MM.1S (cell line): Measurements from ENCODE around the gene CREB3L1.

ENCODE experiments used
- DNase-seq: peaks from one replicate; pipeline ENCODE4 v3.0.0-alpha.2; 2015
- H2AFZ ChIP-seq: fragments of 300-600 bp; sonication (generic); 2 replicates; pipeline ENCODE4 v1.6.0; 2016; ENCODE audit warnings: antibody characterized with exemption, low read length
- H3F3A ChIP-seq: fragments of 300-600 bp; sonication (generic); 2 replicates; pipeline ENCODE4 v1.6.1; 2016; ENCODE audit warnings: mild to moderate bottlenecking, antibody characterized with exemption, low read length, moderate library complexity, mixed read lengths; ENCODE audit not compliant: insufficient read depth
- H3K27ac ChIP-seq: fragments of 300-600 bp; sonication (generic); 2 replicates; pipeline ENCODE4 v1.5.1; 2016; ENCODE audit warnings: mild to moderate bottlenecking, low read length
- H3K27me3 ChIP-seq: fragments of 300-600 bp; sonication (generic); replicated peaks from 2 replicates; pipeline ENCODE4 v1.6.0; 2016; ENCODE audit warnings: low read length; ENCODE audit not compliant: insufficient read depth
- H3K36me3 ChIP-seq: fragments of 300-600 bp; sonication (generic); replicated peaks from 2 replicates; pipeline ENCODE4 v1.6.1; 2016; ENCODE audit warnings: mild to moderate bottlenecking, low read length, mixed read lengths; ENCODE audit not compliant: insufficient read depth
- H3K4me1 ChIP-seq: fragments of 300-600 bp; sonication (generic); 2 replicates; pipeline ENCODE4 v1.6.1; 2016; ENCODE audit warnings: low read length, mixed read lengths
- H3K4me2 ChIP-seq: fragments of 300-600 bp; sonication (generic); 2 replicates; pipeline ENCODE4 v1.6.0; 2016; ENCODE audit warnings: low read depth, low read length
- H3K4me3 ChIP-seq: fragments of 300-600 bp; sonication (generic); 2 replicates; pipeline ENCODE4 v1.5.1; 2016; ENCODE audit warnings: low read length, mixed read lengths
- H3K79me2 ChIP-seq: fragments of 300-600 bp; sonication (generic); 2 replicates; pipeline ENCODE4 v1.6.1; 2016; ENCODE audit warnings: mixed run types, low read length, mixed read lengths
- H3K9ac ChIP-seq: fragments of 300-600 bp; sonication (generic); 2 replicates; pipeline ENCODE4 v1.6.1; 2016; ENCODE audit warnings: low read length, mixed read lengths
- H3K9me2 ChIP-seq: fragments of 300-600 bp; sonication (generic); replicated peaks from 2 replicates; pipeline ENCODE4 v1.6.1; 2016; ENCODE audit warnings: mild to moderate bottlenecking, low read length, mixed read lengths; ENCODE audit not compliant: insufficient read depth
- H3K9me3 ChIP-seq: fragments of 300-600 bp; sonication (generic); replicated peaks from 2 replicates; pipeline ENCODE4 v1.6.1; 2016; ENCODE audit warnings: mild to moderate bottlenecking, low read length, mixed read lengths; ENCODE audit not compliant: insufficient read depth
- H4K20me1 ChIP-seq: fragments of 300-600 bp; sonication (generic); 2 replicates; pipeline ENCODE4 v1.6.1; 2016; ENCODE audit warnings: mild to moderate bottlenecking, low read length, moderate library complexity, mixed read lengths; ENCODE audit not compliant: insufficient read depth
- CTCF ChIP-seq: fragments of 300-600 bp; sonication (generic); IDR thresholded peaks from 2 replicates; pipeline ENCODE4 v1.5.1; 2016; ENCODE audit warnings: antibody characterized with exemption, low read length, mixed read lengths
- EZH2 ChIP-seq: fragments of 300-600 bp; sonication (generic); optimal IDR thresholded peaks from 2 replicates; pipeline ENCODE3; 2017; ENCODE audit warnings: low read depth, mild to moderate bottlenecking, antibody characterized with exemption, low read length, mixed read lengths
- EZH2phosphoT487 ChIP-seq: fragments of 300-600 bp; sonication (generic); IDR thresholded peaks from 2 replicates; pipeline ENCODE4 v1.6.1; 2018; ENCODE audit warnings: antibody characterized with exemption, low read length

CREB3L1 gene

DNA sequence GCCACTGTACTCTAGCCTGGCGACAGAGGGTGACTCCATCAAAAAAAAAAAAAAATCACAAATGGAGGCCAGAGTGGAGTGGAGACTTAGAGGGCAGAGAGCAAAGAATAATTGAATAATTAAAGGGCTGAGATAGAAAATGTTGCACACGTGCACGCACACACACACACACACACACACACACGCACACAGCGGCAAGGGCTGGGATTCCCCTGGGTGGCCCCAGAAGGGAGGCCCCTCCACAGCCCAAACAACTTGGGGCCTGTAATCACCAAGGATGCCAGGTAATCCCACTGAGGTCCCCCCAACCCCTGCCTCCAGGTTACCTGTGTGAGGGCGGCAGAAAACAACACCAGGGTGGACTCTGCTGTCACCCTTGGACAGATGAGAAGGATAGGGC is 57.8 kb downstream of the CREB3L1 start:
- no peaks in the 10 kb centered on the region for H3F3A ChIP-seq
- H3K9ac ChIP-seq, result no peak overlapping the region
- no peaks in the 10 kb centered on the region for H3K9me3 ChIP-seq
- no peak overlapping the region for H3K27ac ChIP-seq
- no peaks in the 10 kb centered on the region for H3K4me1 ChIP-seq
- DNase-seq, result no peak
- H3K4me2 ChIP-seq, result no peak overlapping the region
- no peak overlapping the region for H2AFZ ChIP-seq
- H3K79me2 ChIP-seq, result no peaks in the 10 kb centered on the region
- no peaks in the 10 kb centered on the region for H4K20me1 ChIP-seq
- no peak for TF ChIP-seq EZH2
- no peak for TF ChIP-seq CTCF
- no peak for TF ChIP-seq EZH2phosphoT487
- no peaks in the 10 kb centered on the region for H3K36me3 ChIP-seq
- no peak overlapping the region for H3K4me3 ChIP-seq
- H3K9me2 ChIP-seq, result no peaks in the 10 kb centered on the region
- H3K27me3 ChIP-seq, result peaks cover 53% of the 10 kb centered on the region

DNA sequence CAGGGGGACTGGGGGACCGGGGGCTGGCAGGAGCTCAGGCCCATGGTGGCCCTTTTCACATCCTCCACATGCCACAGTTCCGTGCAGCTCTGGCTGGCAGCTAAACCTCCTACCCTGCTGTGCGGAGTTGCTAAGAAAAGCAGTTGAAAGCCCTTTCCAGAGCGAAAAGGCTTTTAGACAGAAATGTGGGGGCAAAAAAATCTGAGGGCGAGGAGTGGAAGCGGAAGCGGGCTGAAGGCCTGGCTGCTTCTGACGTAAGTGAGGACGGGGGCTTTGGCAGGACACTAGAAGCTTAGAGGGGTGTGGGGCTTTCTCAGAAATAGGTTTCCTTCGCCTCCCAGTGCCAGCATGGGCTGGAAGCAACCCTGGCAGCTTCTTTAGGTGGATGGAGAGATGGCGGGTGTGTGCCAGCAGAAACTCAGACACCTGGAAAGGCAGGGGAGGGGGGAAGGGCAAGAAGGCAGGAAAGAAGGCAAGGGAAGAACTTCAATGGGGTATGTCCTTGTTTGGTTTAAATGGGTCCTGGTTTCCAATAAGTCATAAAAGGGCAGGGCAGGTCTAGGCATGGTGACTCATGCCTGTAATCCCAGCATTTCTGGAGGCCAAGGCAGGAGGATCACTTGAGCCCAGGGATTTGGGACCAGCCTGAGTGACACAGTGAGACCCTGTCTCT is 58.6 kb downstream of the CREB3L1 start:
- no peak overlapping the region for H3K27ac ChIP-seq
- H3K9ac ChIP-seq, result no peak overlapping the region
- H3K4me1 ChIP-seq, result no peaks in the 10 kb centered on the region
- H3K36me3 ChIP-seq, result no peaks in the 10 kb centered on the region
- H3K79me2 ChIP-seq, result no peaks in the 10 kb centered on the region
- no peak for DNase-seq
- H3F3A ChIP-seq, result no peaks in the 10 kb centered on the region
- no peak for TF ChIP-seq CTCF
- TF ChIP-seq EZH2phosphoT487, result no peak
- TF ChIP-seq EZH2, result no peak
- no peak overlapping the region for H3K4me2 ChIP-seq
- no peaks in the 10 kb centered on the region for H3K9me3 ChIP-seq
- H3K4me3 ChIP-seq, result no peak overlapping the region
- peaks cover 45% of the 10 kb centered on the region for H3K27me3 ChIP-seq
- no peak overlapping the region for H2AFZ ChIP-seq
- H4K20me1 ChIP-seq, result no peaks in the 10 kb centered on the region
- H3K9me2 ChIP-seq, result no peaks in the 10 kb centered on the region

DNA sequence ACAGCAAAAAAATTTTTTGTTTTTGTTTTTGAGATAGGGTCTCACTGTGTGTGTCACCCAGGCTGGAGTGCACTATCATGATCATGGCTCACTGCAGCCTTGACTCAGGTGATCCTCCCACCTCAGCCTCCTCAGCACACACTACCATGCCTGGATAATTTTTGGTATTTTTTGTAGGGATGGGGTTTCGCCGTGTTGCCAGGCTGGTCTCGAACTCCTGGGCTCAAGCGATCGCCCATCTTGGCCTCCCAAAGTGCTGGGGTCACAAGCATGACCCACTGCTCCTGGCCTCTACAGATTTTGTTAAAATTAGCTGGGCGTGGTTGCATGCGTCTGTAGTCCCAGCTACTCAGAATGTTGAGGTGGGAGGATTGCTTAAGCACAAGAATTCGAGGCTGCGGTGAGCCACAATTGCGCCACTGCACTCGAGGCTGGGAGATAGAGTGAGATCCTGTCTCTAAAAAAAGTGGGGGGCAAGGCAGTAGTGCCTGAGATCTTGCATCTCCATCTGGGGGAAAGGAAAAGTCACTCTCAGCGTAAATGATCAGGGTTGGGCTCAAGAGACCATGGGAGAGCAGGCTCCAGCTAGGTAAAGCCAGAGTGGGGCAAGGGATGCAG is 59.2 kb downstream of the CREB3L1 start:
- DNase-seq, result no peak
- no peaks in the 10 kb centered on the region for H3F3A ChIP-seq
- H4K20me1 ChIP-seq, result no peaks in the 10 kb centered on the region
- no peaks in the 10 kb centered on the region for H3K9me2 ChIP-seq
- H3K4me2 ChIP-seq, result no peak overlapping the region
- no peaks in the 10 kb centered on the region for H3K79me2 ChIP-seq
- no peak overlapping the region for H3K9ac ChIP-seq
- no peaks in the 10 kb centered on the region for H3K4me1 ChIP-seq
- no peak overlapping the region for H3K27ac ChIP-seq
- no peak overlapping the region for H3K4me3 ChIP-seq
- no peaks in the 10 kb centered on the region for H3K9me3 ChIP-seq
- H2AFZ ChIP-seq, result no peak overlapping the region
- H3K36me3 ChIP-seq, result no peaks in the 10 kb centered on the region
- no peak for TF ChIP-seq EZH2phosphoT487
- TF ChIP-seq EZH2, result no peak
- TF ChIP-seq CTCF, result no peak
- peaks cover 44% of the 10 kb centered on the region for H3K27me3 ChIP-seq
